Thyroid gland (tissue), 4 donors: ENCODE results near the gene SPANXN2. TPM values are rescaled to one million over a fixed set of nuclear protein-coding genes. Genes with fewer than 3 reads are reported as not detected.

ENCODE experiments used
- DNase-seq, 2 donors: peaks; one replicate each; pipeline ENCODE4 v3.0.0-alpha.2; 2019
- H3K27ac ChIP-seq, 3 donors: fragments of 200-600 bp; sonication (generic); 1 replicate in 2 of 3; 2 replicates in 1 of 3; pipeline ENCODE4 v1.5.1; 2016 to 2019; ENCODE audit warnings: mild to moderate bottlenecking in 1 of 3, moderate library complexity in 1 of 3
- H3K27me3 ChIP-seq: fragments of 200-600 bp; sonication (generic); one replicate; pipeline ENCODE4 v1.5.1; 2019
- H3K36me3 ChIP-seq, 2 donors: fragments of 200-600 bp; sonication (generic); one replicate each; pipeline ENCODE4 v1.5.1; 2016 to 2019
- H3K4me1 ChIP-seq, 2 donors: fragments of 200-600 bp; sonication (generic); one replicate each; pipeline ENCODE4 v1.5.1; 2017 to 2019
- H3K4me3 ChIP-seq, 3 donors: fragments of 200-600 bp; sonication (generic); replicated peaks in 1 of 3; 1 replicate in 2 of 3; 2 replicates in 1 of 3; pipeline ENCODE4 v1.5.1; 2016; ENCODE audit warnings: mild to moderate bottlenecking in 1 of 3
- H3K9me3 ChIP-seq: fragments of 200-600 bp; sonication (generic); one replicate; pipeline ENCODE4 v1.5.1; 2017
- CTCF ChIP-seq, 6 experiments: fragments of 200-600 bp in 3 of 6; fragments of 450-650 bp in 3 of 6; sonication (generic) in 3 of 6; IDR thresholded peaks; one replicate each; pipeline ENCODE4 v1.5.1; 2016 to 2019; ENCODE audit warnings: antibody characterized with exemption in 6 of 6, mild to moderate bottlenecking in 2 of 6, inconsistent platforms in 1 of 6, moderate library complexity in 1 of 6
- POLR2A ChIP-seq, 2 donors: fragments of 450-650 bp; IDR thresholded peaks; one replicate each; pipeline ENCODE4 v1.6.1; 2017; ENCODE audit warnings: antibody characterized with exemption in 2 of 2, mild to moderate bottlenecking in 2 of 2, moderate library complexity in 1 of 2
- WGBS, 2 donors: methylation state at CpG; one replicate each; pipeline ENCODE4 v1.1.5; 2017; 5-methylcytosine and 5-hydroxymethylcytosine counted together
- intact Hi-C: fragments of 100-400 bp; cut with DNase I; formaldehyde crosslinking; loops from one replicate; pipeline ENCODE4 v1.15.1; 2023
- total RNA-seq, 4 donors: library from RNA; depleted of rRNA; stranded (reverse); fragments of >200 nt; gene quantifications; one replicate each; pipeline ENCODE4 v1.2.3, GENCODE V29; 2016

SPANXN2 gene
- total RNA-seq, 4 donors from 2014 or later, result not detected

GRCh38 chrX:143733866-143734265 is 13.3 kb upstream of the SPANXN2 start:
- intact Hi-C loops, result no loop called here
- H3K4me3 ChIP-seq, result no peak overlapping the region
- no peaks in the 10 kb centered on the region for H3K36me3 ChIP-seq
- H3K9me3 ChIP-seq, result no peaks in the 10 kb centered on the region
- H3K27ac ChIP-seq, result no peak overlapping the region
- no peaks in the 10 kb centered on the region for H3K27me3 ChIP-seq
- no peaks in the 10 kb centered on the region for H3K4me1 ChIP-seq
- TF ChIP-seq CTCF (IDR thresholded peaks at IDR 0.05), result no peak
- TF ChIP-seq POLR2A (IDR thresholded peaks at IDR 0.05), result no peak
- no peak for DNase-seq

- no peak for DNase-seq
- Histone ChIP-seq H3K4me1 (no peaks in the 10 kb centered on the region), H3K27me3 (no peaks in the 10 kb centered on the region), H3K36me3 (no peaks in the 10 kb centered on the region), H3K9me3 (no peaks in the 10 kb centered on the region), H3K4me3 (no peak overlapping the region), H3K27ac (no peak overlapping the region)
- TF ChIP-seq POLR2A (IDR thresholded peaks at IDR 0.05) (no peak), CTCF (IDR thresholded peaks at IDR 0.05) (no peak)
- intact Hi-C loops, result no loop called here
- no CpG with 5 or more reads among the region's 17 CpGs for WGBS, 2 donors
These were observed 5.7 kb upstream of the SPANXN2 start for GRCh38 chrX:143726296-143726695.

GRCh38 chrX:143701460-143701859 is 19.1 kb downstream of the SPANXN2 start:
- Histone ChIP-seq H3K36me3 (no peaks in the 10 kb centered on the region), H3K27ac (no peak overlapping the region), H3K4me3 (no peak overlapping the region), H3K27me3 (no peaks in the 10 kb centered on the region), H3K9me3 (no peaks in the 10 kb centered on the region), H3K4me1 (no peaks in the 10 kb centered on the region)
- TF ChIP-seq CTCF (IDR thresholded peaks at IDR 0.05) (no peak), POLR2A (IDR thresholded peaks at IDR 0.05) (no peak)
- no peak for DNase-seq
- 84 to 100% methylated on average over 4 of the region's 4 CpGs for WGBS, 2 donors
- intact Hi-C loops, result no loop called here

GRCh38 chrX:143694885-143695284 is 25.7 kb downstream of the SPANXN2 start:
- Histone ChIP-seq H3K4me3 (no peak overlapping the region), H3K9me3 (no peaks in the 10 kb centered on the region), H3K4me1 (no peaks in the 10 kb centered on the region), H3K27me3 (no peaks in the 10 kb centered on the region), H3K36me3 (no peaks in the 10 kb centered on the region), H3K27ac (no peak overlapping the region)
- intact Hi-C loops, result no loop called here
- no peak for DNase-seq
- 74 to 93% methylated on average over 1 of the region's 1 CpG for WGBS, 2 donors
- TF ChIP-seq CTCF (IDR thresholded peaks at IDR 0.05), result no peak
- no peak for TF ChIP-seq POLR2A (IDR thresholded peaks at IDR 0.05)

GRCh38 chrX:143683486-143683885 is 37.1 kb downstream of the SPANXN2 start:
- intact Hi-C loops, result no loop called here
- Histone ChIP-seq H3K36me3 (no peaks in the 10 kb centered on the region), H3K27me3 (no peaks in the 10 kb centered on the region), H3K9me3 (no peaks in the 10 kb centered on the region), H3K27ac (no peak overlapping the region), H3K4me1 (no peaks in the 10 kb centered on the region), H3K4me3 (no peak overlapping the region)
- DNase-seq, result no peak
- no peak for TF ChIP-seq CTCF (IDR thresholded peaks at IDR 0.05)
- TF ChIP-seq POLR2A (IDR thresholded peaks at IDR 0.05), result no peak
- WGBS, 2 donors, result 56 to 66% methylated on average over 3 of the region's 3 CpGs
